Fibroblast of villous mesenchyme (primary cell): ENCODE measurements around the gene USP5. TPM values are rescaled to one million over a fixed set of nuclear protein-coding genes. Genes with fewer than 3 reads are reported as not detected.

Experiments
- DNase-seq: peaks from one replicate; pipeline ENCODE4 v3.0.0-alpha.2; 2010; ENCODE audit warnings: low read depth
- H3K4me3 ChIP-seq: 2 replicates; pipeline ENCODE4 v1.5.1; 2011; ENCODE audit warnings: low read depth, mild to moderate bottlenecking, low read length
- total RNA-seq: library from RNA; depleted of rRNA; stranded (reverse); fragments of >200 nt; gene quantifications from 2 replicates; pipeline ENCODE4 v1.2.3, GENCODE V29; 2012
- TF ChIP-seq, protein P1 (sequence below): IDR thresholded peaks from 2 replicates; pipeline ENCODE4 v1.5.1; 2012; ENCODE audit warnings: low read depth, mild to moderate bottlenecking, low read length; ENCODE audit not compliant: insufficient read depth

Gene USP5
- total RNA-seq, 1 donor = 96.7 TPM

DNA sequence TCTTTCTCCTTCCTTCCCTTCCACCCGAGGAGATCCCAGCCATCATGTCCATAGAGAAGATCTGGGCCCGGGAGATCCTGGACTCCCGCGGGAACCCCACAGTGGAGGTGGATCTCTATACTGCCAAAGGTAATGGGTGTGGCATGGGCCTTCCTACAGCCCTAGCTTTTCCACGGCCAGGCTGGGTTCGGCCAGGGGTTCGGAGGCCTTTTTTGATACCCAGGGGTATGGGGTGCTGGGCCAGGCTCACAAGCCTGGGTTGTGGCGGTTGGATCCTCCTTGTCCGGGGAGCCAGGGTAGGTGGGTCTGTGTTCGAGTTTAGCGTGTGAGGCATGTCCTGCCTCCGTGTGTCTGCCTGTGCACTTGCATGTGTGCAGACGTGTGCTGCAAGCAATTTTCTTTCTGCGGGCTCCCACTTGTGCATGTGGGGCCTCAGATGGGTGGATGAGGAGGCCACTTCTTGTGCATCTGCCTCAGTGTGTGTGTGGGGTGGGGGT lies 63.9 kb downstream of the USP5 start:
- TF ChIP-seq, protein P1, sequence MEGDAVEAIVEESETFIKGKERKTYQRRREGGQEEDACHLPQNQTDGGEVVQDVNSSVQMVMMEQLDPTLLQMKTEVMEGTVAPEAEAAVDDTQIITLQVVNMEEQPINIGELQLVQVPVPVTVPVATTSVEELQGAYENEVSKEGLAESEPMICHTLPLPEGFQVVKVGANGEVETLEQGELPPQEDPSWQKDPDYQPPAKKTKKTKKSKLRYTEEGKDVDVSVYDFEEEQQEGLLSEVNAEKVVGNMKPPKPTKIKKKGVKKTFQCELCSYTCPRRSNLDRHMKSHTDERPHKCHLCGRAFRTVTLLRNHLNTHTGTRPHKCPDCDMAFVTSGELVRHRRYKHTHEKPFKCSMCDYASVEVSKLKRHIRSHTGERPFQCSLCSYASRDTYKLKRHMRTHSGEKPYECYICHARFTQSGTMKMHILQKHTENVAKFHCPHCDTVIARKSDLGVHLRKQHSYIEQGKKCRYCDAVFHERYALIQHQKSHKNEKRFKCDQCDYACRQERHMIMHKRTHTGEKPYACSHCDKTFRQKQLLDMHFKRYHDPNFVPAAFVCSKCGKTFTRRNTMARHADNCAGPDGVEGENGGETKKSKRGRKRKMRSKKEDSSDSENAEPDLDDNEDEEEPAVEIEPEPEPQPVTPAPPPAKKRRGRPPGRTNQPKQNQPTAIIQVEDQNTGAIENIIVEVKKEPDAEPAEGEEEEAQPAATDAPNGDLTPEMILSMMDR = no peak

More for the DNA sequence above, 63.9 kb downstream of the USP5 start:
- no peak for DNase-seq
- H3K4me3 ChIP-seq = peak overlapping the region; percentile 10

Other genes with a start within 250 kb of the USP5 start
- 231 and 240 TPM in 2 replicates for gene CHD4, start 244.8 kb upstream of the USP5 start, total RNA-seq
- gene LPAR5, start 216.2 kb upstream of the USP5 start, total RNA-seq = not detected in 2 replicates
- gene ACRBP, start 204.7 kb upstream of the USP5 start, total RNA-seq = 0.64 TPM in 1 of 2 replicates, not detected in the other
- gene ING4, start 189.0 kb upstream of the USP5 start, total RNA-seq = 23.8 and 25.5 TPM in 2 replicates
- 19.4 and 20.3 TPM in 2 replicates for gene ZNF384, start 162.8 kb upstream of the USP5 start, total RNA-seq
- not detected in 2 replicates for gene PIANP, start 151.3 kb upstream of the USP5 start, total RNA-seq
- gene COPS7A, start 128.1 kb upstream of the USP5 start, total RNA-seq = 71.8 and 79.9 TPM in 2 replicates
- gene MLF2, start 99.0 kb upstream of the USP5 start, total RNA-seq = 160 and 229 TPM in 2 replicates
- gene PTMS, start 85.8 kb upstream of the USP5 start, total RNA-seq = 150 and 167 TPM in 2 replicates
- gene LAG3, start 79.6 kb upstream of the USP5 start, total RNA-seq = 0.43 and 0.64 TPM in 2 replicates
- gene CD4, start 62.6 kb upstream of the USP5 start, total RNA-seq = 1.7 and 1.9 TPM in 2 replicates
- gene GPR162, start 30.3 kb upstream of the USP5 start, total RNA-seq = 2.6 and 3.0 TPM in 2 replicates
- 91.1 and 117 TPM in 2 replicates for gene P3H3, start 23.7 kb upstream of the USP5 start, total RNA-seq
- 1.7 and 3.9 TPM in 2 replicates for gene GNB3, start 11.2 kb upstream of the USP5 start, total RNA-seq
- gene CDCA3, start 864 bp upstream of the USP5 start, total RNA-seq = 18.4 and 21.2 TPM in 2 replicates
- gene TPI1, start 15.4 kb downstream of the USP5 start, total RNA-seq = 620 and 695 TPM in 2 replicates
- 6.0 and 8.7 TPM in 2 replicates for gene SPSB2, start 21.2 kb downstream of the USP5 start, total RNA-seq
- 4.7 and 5.5 TPM in 2 replicates for gene LRRC23, start 52.7 kb downstream of the USP5 start, total RNA-seq
- 3.5 and 5.2 TPM in 2 replicates for gene ENO2, start 62.4 kb downstream of the USP5 start, total RNA-seq
- 11.3 and 16.4 TPM in 2 replicates for gene ATN1, start 75.8 kb downstream of the USP5 start, total RNA-seq
- gene RNU7-1, start 91.7 kb downstream of the USP5 start, total RNA-seq = not detected in 2 replicates
- gene C12orf57, start 91.9 kb downstream of the USP5 start, total RNA-seq = 94.7 and 96.7 TPM in 2 replicates
- gene PTPN6, start 99.2 kb downstream of the USP5 start, total RNA-seq = not detected in 2 replicates
- gene PHB2, start 118.5 kb downstream of the USP5 start, total RNA-seq = 143 and 155 TPM in 2 replicates
- gene EMG1, start 118.8 kb downstream of the USP5 start, total RNA-seq = 32.9 and 44.9 TPM in 2 replicates
- gene LPCAT3, start 166.3 kb downstream of the USP5 start, total RNA-seq = 20.6 and 26.3 TPM in 2 replicates
- gene C1S, start 208.6 kb downstream of the USP5 start, total RNA-seq = 127 and 146 TPM in 2 replicates
- 83.4 and 84.2 TPM in 2 replicates for gene C1R, start 240.3 kb downstream of the USP5 start, total RNA-seq